T follicular helper cell (primary cell): ENCODE measurements around the gene SYT1.
"Not testable (repeated sequence)": the region's sequence is repeated elsewhere in the genome, so short reads cannot be mapped to it uniquely, and the experiment has no call there.

Source experiments
- DNase-seq: peaks from one replicate; pipeline ENCODE4 v3.0.0-alpha.2; 2020; ENCODE audit warnings: low read depth
- total RNA-seq, 2 experiments: gene quantifications; one replicate each; lab custom pipeline; 2026; lab: John Stamatoyannopoulos, UW

Gene SYT1
- total RNA-seq: 0 reads per million in 2 experiments

GRCh38 chr12:78864403-78864869 lies at the start of gene SYT1:
Gene SYT1 (plus strand): TSS chr12:78864774.
- no peak for DNase-seq

- no peak for DNase-seq
Measured at GRCh38 chr12:78818487-78818886, 46.1 kb upstream of the SYT1 start.

- no peak for DNase-seq
Measured at GRCh38 chr12:78820946-78821345, 43.6 kb upstream of the SYT1 start.

GRCh38 chr12:78824918-78825317 lies 39.7 kb upstream of the SYT1 start:
- no peak for DNase-seq

GRCh38 chr12:78829690-78830089 lies 34.9 kb upstream of the SYT1 start:
- DNase-seq: no peak

- no peak for DNase-seq
Measured at GRCh38 chr12:78835493-78835892, 29.1 kb upstream of the SYT1 start.

GRCh38 chr12:78840518-78841019 lies 24.0 kb upstream of the SYT1 start:
- DNase-seq: not testable (repeated sequence)

- DNase-seq: no peak
Measured at GRCh38 chr12:78853231-78853630, 11.3 kb upstream of the SYT1 start.

- DNase-seq: no peak
Measured at GRCh38 chr12:78863482-78864402, 832 bp upstream of the SYT1 start.

GRCh38 chr12:78864870-78865463 lies 393 bp downstream of the SYT1 start:
- DNase-seq: no peak

- no peak for DNase-seq
Measured at GRCh38 chr12:78865516-78865915, 942 bp downstream of the SYT1 start.

- DNase-seq: no peak
Measured at GRCh38 chr12:78866518-78866917, 1.9 kb downstream of the SYT1 start.

- DNase-seq: no peak
Measured at GRCh38 chr12:78870539-78870938, 6.0 kb downstream of the SYT1 start.

- no peak for DNase-seq
Measured at GRCh38 chr12:78871566-78871965, 7.0 kb downstream of the SYT1 start.

GRCh38 chr12:78878459-78878858 lies 13.9 kb downstream of the SYT1 start:
- DNase-seq: no peak

GRCh38 chr12:78878866-78879265 lies 14.3 kb downstream of the SYT1 start:
- DNase-seq: no peak

GRCh38 chr12:78880078-78880477 lies 15.5 kb downstream of the SYT1 start:
- DNase-seq: no peak

GRCh38 chr12:78881685-78882084 lies 17.1 kb downstream of the SYT1 start:
- DNase-seq: no peak

GRCh38 chr12:78885466-78885865 lies 20.9 kb downstream of the SYT1 start:
- DNase-seq: no peak

GRCh38 chr12:78886719-78887407 lies 22.3 kb downstream of the SYT1 start:
- no peak for DNase-seq

GRCh38 chr12:78887444-78887843 lies 22.9 kb downstream of the SYT1 start:
- no peak for DNase-seq

- no peak for DNase-seq
Measured at GRCh38 chr12:78888568-78888967, 24.0 kb downstream of the SYT1 start.
